Gastrocnemius medialis (tissue), 4 donors: ENCODE measurements around the gene CD2BP2. TPM values are rescaled to one million over a fixed set of nuclear protein-coding genes. Genes with fewer than 3 reads are reported as not detected.

ENCODE experiments used
- ATAC-seq, 2 donors: fragments of 150-250 bp; one replicate each; pipeline ENCODE4 v1.9.1; 2016
- DNase-seq, 2 donors: peaks; one replicate each; pipeline ENCODE4 v3.0.0-alpha.2; 2019
- H3K27ac ChIP-seq, 4 donors: fragments of 200-600 bp; sonication (generic); 1 replicate in 1 of 4; 2 replicates in 3 of 4; pipeline ENCODE4 v1.5.1; 2016 to 2018; ENCODE audit warnings: mild to moderate bottlenecking in 2 of 4, moderate library complexity in 1 of 4
- H3K27me3 ChIP-seq, 3 donors: fragments of 200-600 bp; sonication (generic) in 2 of 3; 1 replicate in 1 of 3; 2 replicates in 2 of 3; pipeline versions ENCODE4 v1.5.1 to v1.6.0; 2016 to 2019; ENCODE audit warnings: mild to moderate bottlenecking in 1 of 3, moderate library complexity in 1 of 3
- H3K36me3 ChIP-seq, 2 donors: fragments of 200-600 bp; sonication (generic) in 1 of 2; one replicate each; pipeline ENCODE4 v1.5.1; 2017 to 2018
- H3K4me1 ChIP-seq, 2 donors: fragments of 200-600 bp; sonication (generic) in 1 of 2; one replicate each; pipeline ENCODE4 v1.5.1; 2016 to 2017; ENCODE audit warnings: mild to moderate bottlenecking in 2 of 2
- H3K4me3 ChIP-seq, 4 donors: fragments of 200-600 bp; sonication (generic) in 3 of 4; 1 replicate in 1 of 4; 2 replicates in 3 of 4; pipeline ENCODE4 v1.5.1; 2016 to 2019; ENCODE audit warnings: mild to moderate bottlenecking in 2 of 4
- H3K9me3 ChIP-seq, 3 donors: fragments of 200-600 bp; sonication (generic) in 2 of 3; 1 replicate in 1 of 3; 2 replicates in 2 of 3; pipeline ENCODE4 v1.5.1; 2016 to 2019
- CTCF ChIP-seq, 5 experiments: fragments of 450-650 bp in 3 of 5; fragments of 200-600 bp in 2 of 5; sonication (generic) in 2 of 5; IDR thresholded peaks in 4 of 5; conservative IDR thresholded peaks in 1 of 5; 1 replicate in 4 of 5; 2 replicates in 1 of 5; pipeline ENCODE4 v1.5.1; 2016 to 2019; ENCODE audit warnings: antibody characterized with exemption in 5 of 5, mild to moderate bottlenecking in 3 of 5, moderate library complexity in 3 of 5
- POLR2A ChIP-seq, 2 donors: fragments of 450-650 bp; IDR thresholded peaks; one replicate each; pipeline ENCODE4 v1.6.1; 2017; ENCODE audit warnings: antibody characterized with exemption in 2 of 2, mild to moderate bottlenecking in 2 of 2, moderate library complexity in 2 of 2
- in situ Hi-C, 4 donors: fragments of 200-750 bp; cut with MboI; loops; one replicate each; pipeline versions ENCODE4 v1.15.0 to v1.8.0; 2017; ENCODE audit warnings: low sequenced_read_pairs in 4 of 4
- intact Hi-C: fragments of 100-400 bp; cut with DNase I; formaldehyde crosslinking; loops from one replicate; pipeline ENCODE4 v1.15.1; 2023; ENCODE audit warnings: low total_unique reads
- total RNA-seq, 4 donors: library from RNA; depleted of rRNA; stranded (reverse); fragments of >200 nt; gene quantifications; one replicate each; pipeline versions ENCODE4 v1.1.0 to v1.2.3, GENCODE V29; 2016

Gene CD2BP2
- total RNA-seq, 4 donors from 2014 or later: 33.4 to 53.8 (median 40.9) TPM

GRCh38 chr16:30359871-30360170 lies 4.7 kb upstream of the CD2BP2 start:
- TF ChIP-seq POLR2A (IDR thresholded peaks at IDR 0.05): no peak
- TF ChIP-seq CTCF (IDR thresholded peaks at IDR 0.05 in 4 of 5, conservative IDR thresholded peaks at IDR 0.05 in 1 of 5): no peak
- no peak overlapping the region for H3K4me3 ChIP-seq
- peaks cover 12 to 17% of the 10 kb centered on the region in 2 donors for H3K4me1 ChIP-seq
- peaks cover 0 to 60% of the 10 kb centered on the region in 2 donors for H3K36me3 ChIP-seq
- H3K27me3 ChIP-seq: no peaks in the 10 kb centered on the region
- no peak for ATAC-seq
- intact Hi-C loops: loop anchor here (5.0 kb wide), 1 partner anchor 458 kb away; the partner anchor contains the start of gene ASPHD1
- H3K27ac ChIP-seq: no peak overlapping the region
- DNase-seq: no peak
- no peaks in the 10 kb centered on the region for H3K9me3 ChIP-seq
- in situ Hi-C loops: loop anchor here in 2 of 4 donors (25.0 kb wide), 2 partner anchors 273 to 298 kb away; partner anchors contain the start of genes ALDOA (in 1 of the 2), PPP4C (in 1 of the 2), TBX6 (in 1 of the 2) and YPEL3 (in 1 of the 2)

GRCh38 chr16:30358990-30359870 lies 4.1 kb upstream of the CD2BP2 start:
- in situ Hi-C loops (loop anchor here in 2 of 4 donors (25.0 kb wide), 2 partner anchors 272 to 297 kb away; partner anchors contain the start of genes ALDOA (in 1 of the 2), PPP4C (in 1 of the 2), TBX6 (in 1 of the 2) and YPEL3 (in 1 of the 2)), intact Hi-C loops (loop anchor here (5.0 kb wide), 1 partner anchor 457 kb away; the partner anchor contains the start of gene ASPHD1)
- TF ChIP-seq CTCF (IDR thresholded peaks at IDR 0.05 in 4 of 5, conservative IDR thresholded peaks at IDR 0.05 in 1 of 5) (no peak), POLR2A (IDR thresholded peaks at IDR 0.05) (no peak)
- Histone ChIP-seq H3K27me3 (no peaks in the 10 kb centered on the region), H3K9me3 (no peaks in the 10 kb centered on the region), H3K27ac (no peak overlapping the region), H3K4me3 (no peak overlapping the region), H3K36me3 (peaks cover 0 to 54% of the 10 kb centered on the region in 2 donors), H3K4me1 (peaks cover 15 to 21% of the 10 kb centered on the region in 2 donors)
- DNase-seq (no peak), ATAC-seq (no peak)

- Histone ChIP-seq H3K27ac (no peak overlapping the region), H3K36me3 (peaks cover 0 to 50% of the 10 kb centered on the region in 2 donors), H3K4me1 (peaks cover 22 to 28% of the 10 kb centered on the region in 2 donors), H3K9me3 (no peaks in the 10 kb centered on the region), H3K27me3 (no peaks in the 10 kb centered on the region), H3K4me3 (no peak overlapping the region)
- intact Hi-C loops: loop anchor here (5.0 kb wide), 1 partner anchor 456 kb away; the partner anchor contains the start of gene ASPHD1
- TF ChIP-seq CTCF (IDR thresholded peaks at IDR 0.05 in 4 of 5, conservative IDR thresholded peaks at IDR 0.05 in 1 of 5) (no peak), POLR2A (IDR thresholded peaks at IDR 0.05) (no peak)
- DNase-seq (no peak), ATAC-seq (no peak)
- in situ Hi-C loops: loop anchor here in 2 of 4 donors (25.0 kb wide), 2 partner anchors 271 to 296 kb away; partner anchors contain the start of genes ALDOA (in 1 of the 2), PPP4C (in 1 of the 2), TBX6 (in 1 of the 2) and YPEL3 (in 1 of the 2)
Observed at GRCh38 chr16:30358577-30358936, 3.4 kb upstream of the CD2BP2 start.

- no peak for ATAC-seq
- Histone ChIP-seq H3K27me3 (no peaks in the 10 kb centered on the region), H3K9me3 (no peaks in the 10 kb centered on the region), H3K4me1 (peaks cover 26 to 34% of the 10 kb centered on the region in 2 donors), H3K36me3 (peaks cover 0 to 57% of the 10 kb centered on the region in 2 donors), H3K27ac (no peak overlapping the region), H3K4me3 (no peak overlapping the region)
- TF ChIP-seq CTCF (IDR thresholded peaks at IDR 0.05 in 4 of 5, conservative IDR thresholded peaks at IDR 0.05 in 1 of 5) (no peak), POLR2A (IDR thresholded peaks at IDR 0.05) (no peak)
- in situ Hi-C loops: loop anchor here in 2 of 4 donors (25.0 kb wide), 2 partner anchors 271 to 296 kb away; partner anchors contain the start of genes ALDOA (in 1 of the 2), PPP4C (in 1 of the 2), TBX6 (in 1 of the 2) and YPEL3 (in 1 of the 2)
- DNase-seq: no peak
- intact Hi-C loops: loop anchor here (5.0 kb wide), 1 partner anchor 456 kb away; the partner anchor contains the start of gene ASPHD1
Observed at GRCh38 chr16:30357715-30358576, 2.8 kb upstream of the CD2BP2 start.
